C4-2B (cell line): ENCODE measurements around the gene IFI27.

Source experiments
- ZFX ChIP-seq: fragments of 450-650 bp; IDR thresholded peaks from 2 replicates; pipeline ENCODE4 v1.6.1; 2017
- TF ChIP-seq, protein P1 (sequence below): fragments of 450-650 bp; conservative IDR thresholded peaks from 2 replicates; pipeline ENCODE4 v1.5.1; 2017; ENCODE audit warnings: mild to moderate bottlenecking

DNA sequence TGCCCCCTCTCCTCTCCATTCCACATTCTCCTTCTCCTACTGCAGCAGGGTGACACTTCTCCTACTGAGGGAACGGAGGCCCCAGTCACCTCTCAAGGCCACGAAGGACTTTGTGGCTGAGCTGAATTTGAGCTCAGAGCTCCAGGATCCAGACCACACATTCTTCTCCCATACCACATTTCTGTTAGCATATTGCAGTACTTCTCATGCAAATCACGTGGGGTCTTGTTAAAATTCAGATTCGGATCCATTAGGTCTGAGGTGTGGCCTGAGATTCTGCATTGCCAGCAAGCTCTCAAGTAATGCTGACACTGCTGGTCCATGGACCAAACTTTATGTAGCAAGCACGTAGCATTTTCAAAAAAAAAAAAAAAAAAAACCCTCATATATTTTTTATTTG, 28.5 kb downstream of the IFI27 start:
- TF ChIP-seq, protein P1, sequence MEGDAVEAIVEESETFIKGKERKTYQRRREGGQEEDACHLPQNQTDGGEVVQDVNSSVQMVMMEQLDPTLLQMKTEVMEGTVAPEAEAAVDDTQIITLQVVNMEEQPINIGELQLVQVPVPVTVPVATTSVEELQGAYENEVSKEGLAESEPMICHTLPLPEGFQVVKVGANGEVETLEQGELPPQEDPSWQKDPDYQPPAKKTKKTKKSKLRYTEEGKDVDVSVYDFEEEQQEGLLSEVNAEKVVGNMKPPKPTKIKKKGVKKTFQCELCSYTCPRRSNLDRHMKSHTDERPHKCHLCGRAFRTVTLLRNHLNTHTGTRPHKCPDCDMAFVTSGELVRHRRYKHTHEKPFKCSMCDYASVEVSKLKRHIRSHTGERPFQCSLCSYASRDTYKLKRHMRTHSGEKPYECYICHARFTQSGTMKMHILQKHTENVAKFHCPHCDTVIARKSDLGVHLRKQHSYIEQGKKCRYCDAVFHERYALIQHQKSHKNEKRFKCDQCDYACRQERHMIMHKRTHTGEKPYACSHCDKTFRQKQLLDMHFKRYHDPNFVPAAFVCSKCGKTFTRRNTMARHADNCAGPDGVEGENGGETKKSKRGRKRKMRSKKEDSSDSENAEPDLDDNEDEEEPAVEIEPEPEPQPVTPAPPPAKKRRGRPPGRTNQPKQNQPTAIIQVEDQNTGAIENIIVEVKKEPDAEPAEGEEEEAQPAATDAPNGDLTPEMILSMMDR, result no peak
- no peak for TF ChIP-seq ZFX
